Measurements from ENCODE around the gene PLG.
"Not testable (repeated sequence)": the region's sequence is repeated elsewhere in the genome, so short reads cannot be mapped to it uniquely, and the experiment has no call there.

The PLG gene

GRCh38 chr6:160708993-160709392, 6.9 kb downstream of the PLG start:
- DNase-seq: not testable (repeated sequence)

GRCh38 chr6:160714731-160715316, 12.8 kb downstream of the PLG start:
- no peak for DNase-seq

- DNase-seq: peak; percentile 55
Measured at GRCh38 chr6:160730911-160731310, 28.9 kb downstream of the PLG start.

- peak; percentile 78 for DNase-seq
Measured at GRCh38 chr6:160733050-160733646, 31.1 kb downstream of the PLG start.

- DNase-seq: no peak
Measured at GRCh38 chr6:160734627-160735026, 32.6 kb downstream of the PLG start.

- no peak for DNase-seq
Measured at GRCh38 chr6:160735523-160735922, 33.5 kb downstream of the PLG start.

GRCh38 chr6:160737934-160738333, 35.9 kb downstream of the PLG start:
- no peak for DNase-seq

- no peak for DNase-seq
Measured at GRCh38 chr6:160739955-160740354, 37.9 kb downstream of the PLG start.

GRCh38 chr6:160741012-160741411, 39.0 kb downstream of the PLG start:
- DNase-seq: not testable (repeated sequence)

- no peak for DNase-seq
Measured at GRCh38 chr6:160742090-160742489, 40.0 kb downstream of the PLG start.

- peak; percentile 84 for DNase-seq
Measured at GRCh38 chr6:160750276-160750689, 48.2 kb downstream of the PLG start.

GRCh38 chr6:160753211-160753610, 51.2 kb downstream of the PLG start:
- DNase-seq: peak; percentile 65

- no peak for DNase-seq
Measured at GRCh38 chr6:160755165-160755564, 53.1 kb downstream of the PLG start.

- DNase-seq: no peak
Measured at GRCh38 chr6:160756021-160756420, 54.0 kb downstream of the PLG start.

GRCh38 chr6:160756871-160757270, 54.8 kb downstream of the PLG start:
- peak; percentile 86 for DNase-seq

GRCh38 chr6:160764847-160765246, 62.8 kb downstream of the PLG start:
- no peak for DNase-seq

- peak; percentile 47 for DNase-seq
Measured at GRCh38 chr6:160765412-160765811, 63.4 kb downstream of the PLG start.

- no peak for DNase-seq
Measured at GRCh38 chr6:160766657-160766988, 64.6 kb downstream of the PLG start.

GRCh38 chr6:160766989-160767646, 65.1 kb downstream of the PLG start:
- peak; percentile 86 for DNase-seq

GRCh38 chr6:160767647-160768019, 65.6 kb downstream of the PLG start:
- DNase-seq: no peak

GRCh38 chr6:160768101-160768500, 66.1 kb downstream of the PLG start:
- no peak for DNase-seq

- no peak for DNase-seq
Measured at GRCh38 chr6:160774399-160774798, 72.4 kb downstream of the PLG start.

GRCh38 chr6:160775792-160776580, 73.9 kb downstream of the PLG start:
- peak; percentile 24 for DNase-seq

GRCh38 chr6:160779095-160779494, 77.1 kb downstream of the PLG start:
- DNase-seq: not testable (repeated sequence)
